ENCODE measurements around the gene NLGN4X.

Gene NLGN4X

DNA sequence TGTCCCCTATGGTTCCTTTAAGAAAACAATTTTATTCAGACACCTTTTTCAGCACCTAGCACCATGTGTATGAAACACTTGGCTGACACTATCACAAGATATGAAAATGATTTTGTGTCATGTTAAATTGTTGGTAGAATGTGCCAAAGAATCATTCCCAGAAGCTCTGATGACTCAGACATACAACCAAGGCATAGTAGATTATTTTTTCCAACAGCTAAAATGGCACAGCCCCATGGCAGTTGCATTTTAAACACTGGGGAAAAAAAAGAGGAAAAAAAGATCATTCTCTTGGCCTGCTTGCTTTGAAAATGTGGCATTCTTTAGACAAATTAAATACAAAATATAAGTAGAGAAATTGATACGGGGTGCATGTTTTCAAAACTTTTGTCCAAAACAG is 230.2 kb downstream of the NLGN4X start:
- no peaks in the 10 kb centered on the region for H3K9me2 ChIP-seq (replicated peaks; ENCODE audit: insufficient read depth, low read length)
- no peaks in the 10 kb centered on the region for H3K27me3 ChIP-seq (ENCODE audit: low read length)
- H3K9me3 ChIP-seq (ENCODE audit: insufficient read depth, low read length) = no peaks in the 10 kb centered on the region
- no peak overlapping the region for H3K4me3 ChIP-seq (ENCODE audit: insufficient read depth, low read length, poor library complexity, severe bottlenecking)
- TF ChIP-seq, protein P1, sequence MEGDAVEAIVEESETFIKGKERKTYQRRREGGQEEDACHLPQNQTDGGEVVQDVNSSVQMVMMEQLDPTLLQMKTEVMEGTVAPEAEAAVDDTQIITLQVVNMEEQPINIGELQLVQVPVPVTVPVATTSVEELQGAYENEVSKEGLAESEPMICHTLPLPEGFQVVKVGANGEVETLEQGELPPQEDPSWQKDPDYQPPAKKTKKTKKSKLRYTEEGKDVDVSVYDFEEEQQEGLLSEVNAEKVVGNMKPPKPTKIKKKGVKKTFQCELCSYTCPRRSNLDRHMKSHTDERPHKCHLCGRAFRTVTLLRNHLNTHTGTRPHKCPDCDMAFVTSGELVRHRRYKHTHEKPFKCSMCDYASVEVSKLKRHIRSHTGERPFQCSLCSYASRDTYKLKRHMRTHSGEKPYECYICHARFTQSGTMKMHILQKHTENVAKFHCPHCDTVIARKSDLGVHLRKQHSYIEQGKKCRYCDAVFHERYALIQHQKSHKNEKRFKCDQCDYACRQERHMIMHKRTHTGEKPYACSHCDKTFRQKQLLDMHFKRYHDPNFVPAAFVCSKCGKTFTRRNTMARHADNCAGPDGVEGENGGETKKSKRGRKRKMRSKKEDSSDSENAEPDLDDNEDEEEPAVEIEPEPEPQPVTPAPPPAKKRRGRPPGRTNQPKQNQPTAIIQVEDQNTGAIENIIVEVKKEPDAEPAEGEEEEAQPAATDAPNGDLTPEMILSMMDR (IDR thresholded peaks at IDR 0.05; ENCODE audit: insufficient read depth, low read length, poor library complexity, severe bottlenecking) = no peak
- TF ChIP-seq EZH2phosphoT487 (conservative IDR thresholded peaks at IDR 0.05; ENCODE audit: low read length) = no peak
- H3K27ac ChIP-seq (ENCODE audit: low read depth, low read length) = no peak overlapping the region
- H3K9ac ChIP-seq (ENCODE audit: low read length) = no peak overlapping the region
- H2AFZ ChIP-seq (ENCODE audit: low read depth, low read length, severe bottlenecking) = no peak overlapping the region
- no peaks in the 10 kb centered on the region for H3K36me3 ChIP-seq (ENCODE audit: low read length)
- no peaks in the 10 kb centered on the region for H3F3A ChIP-seq (ENCODE audit: insufficient read depth)
- no peaks in the 10 kb centered on the region for H3K79me2 ChIP-seq (ENCODE audit: insufficient read depth, low read length)
- H3K4me2 ChIP-seq (ENCODE audit: low read depth, low read length, poor library complexity, severe bottlenecking) = no peak overlapping the region
- no peaks in the 10 kb centered on the region for H4K20me1 ChIP-seq (ENCODE audit: low read depth, low read length)

DNA sequence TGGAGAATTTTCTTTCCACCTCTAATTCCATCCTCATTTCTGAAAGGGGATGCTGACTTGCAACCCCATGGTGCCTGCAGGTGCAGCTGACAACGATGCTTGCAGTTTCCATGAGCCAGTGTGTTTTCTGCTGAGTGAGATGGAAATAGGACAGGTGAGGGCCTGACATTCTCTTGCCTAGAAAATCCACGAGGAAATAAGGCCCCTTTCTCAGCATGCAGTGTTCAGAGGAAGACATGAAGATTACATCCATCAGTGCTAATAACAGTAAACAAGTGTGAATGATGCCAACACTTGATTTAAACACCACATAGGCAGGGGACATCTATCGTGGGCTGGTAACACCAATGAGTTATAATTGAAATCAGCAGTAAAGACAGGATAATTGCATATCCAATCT is 237.3 kb downstream of the NLGN4X start:
- H3F3A ChIP-seq (ENCODE audit: insufficient read depth) = no peaks in the 10 kb centered on the region
- no peaks in the 10 kb centered on the region for H3K79me2 ChIP-seq (ENCODE audit: insufficient read depth, low read length)

DNA sequence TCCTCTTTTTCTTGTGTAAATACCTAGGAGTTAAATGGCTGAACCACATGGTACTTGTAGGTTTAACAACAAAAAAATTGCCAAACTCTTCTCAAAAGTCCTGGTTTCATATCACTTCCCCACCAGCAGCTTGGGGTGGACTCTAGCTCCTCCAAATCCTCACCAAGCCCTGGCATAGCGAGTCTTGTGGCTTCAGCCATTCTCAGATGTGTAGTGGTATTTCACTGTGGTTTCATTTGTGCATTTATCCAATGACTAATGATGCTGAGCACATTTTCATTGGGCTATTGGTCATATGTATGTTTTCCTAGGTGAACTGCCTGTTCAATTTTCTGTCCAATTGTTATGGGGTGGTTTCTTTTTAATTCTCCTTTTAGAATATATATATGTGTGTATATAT is 249.3 kb downstream of the NLGN4X start:
- Histone ChIP-seq H3K9me3 (ENCODE audit: insufficient read depth, low read length) (no peaks in the 10 kb centered on the region), H3K27me3 (ENCODE audit: low read length) (no peaks in the 10 kb centered on the region), H4K20me1 (ENCODE audit: low read depth, low read length) (no peaks in the 10 kb centered on the region), H3K9me2 (replicated peaks; ENCODE audit: insufficient read depth, low read length) (no peaks in the 10 kb centered on the region), H3K9ac (ENCODE audit: low read length) (no peak overlapping the region), H3K27ac (ENCODE audit: low read depth, low read length) (no peak overlapping the region), H3K79me2 (ENCODE audit: insufficient read depth, low read length) (no peaks in the 10 kb centered on the region), H3K4me3 (ENCODE audit: insufficient read depth, low read length, poor library complexity, severe bottlenecking) (no peak overlapping the region), H3F3A (ENCODE audit: insufficient read depth) (no peaks in the 10 kb centered on the region), H2AFZ (ENCODE audit: low read depth, low read length, severe bottlenecking) (no peak overlapping the region), H3K4me2 (ENCODE audit: low read depth, low read length, poor library complexity, severe bottlenecking) (no peak overlapping the region), H3K36me3 (ENCODE audit: low read length) (no peaks in the 10 kb centered on the region)
- TF ChIP-seq, protein P1 (IDR thresholded peaks at IDR 0.05; ENCODE audit: insufficient read depth, low read length, poor library complexity, severe bottlenecking) = no peak
- TF ChIP-seq EZH2phosphoT487 (conservative IDR thresholded peaks at IDR 0.05; ENCODE audit: low read length) = no peak

More for the DNA sequence above, 237.3 kb downstream of the NLGN4X start:
- TF ChIP-seq EZH2phosphoT487 (conservative IDR thresholded peaks at IDR 0.05; ENCODE audit: low read length) = no peak
- TF ChIP-seq, protein P1 (IDR thresholded peaks at IDR 0.05; ENCODE audit: insufficient read depth, low read length, poor library complexity, severe bottlenecking) = no peak
- Histone ChIP-seq H4K20me1 (ENCODE audit: low read depth, low read length) (no peaks in the 10 kb centered on the region), H3K4me2 (ENCODE audit: low read depth, low read length, poor library complexity, severe bottlenecking) (no peak overlapping the region), H3K9me3 (ENCODE audit: insufficient read depth, low read length) (no peaks in the 10 kb centered on the region), H3K4me3 (ENCODE audit: insufficient read depth, low read length, poor library complexity, severe bottlenecking) (no peak overlapping the region), H2AFZ (ENCODE audit: low read depth, low read length, severe bottlenecking) (no peak overlapping the region), H3K9me2 (replicated peaks; ENCODE audit: insufficient read depth, low read length) (no peaks in the 10 kb centered on the region), H3K36me3 (ENCODE audit: low read length) (no peaks in the 10 kb centered on the region), H3K27ac (ENCODE audit: low read depth, low read length) (no peak overlapping the region), H3K9ac (ENCODE audit: low read length) (no peak overlapping the region), H3K27me3 (ENCODE audit: low read length) (no peaks in the 10 kb centered on the region)

Data from SU-DHL-6 (cell line).